RPMI8226 (cell line): ENCODE data around the gene CNPY1.

Experiments
- DNase-seq: peaks from one replicate; pipeline ENCODE4 v3.0.0-alpha.2; 2015

The CNPY1 gene

DNA sequence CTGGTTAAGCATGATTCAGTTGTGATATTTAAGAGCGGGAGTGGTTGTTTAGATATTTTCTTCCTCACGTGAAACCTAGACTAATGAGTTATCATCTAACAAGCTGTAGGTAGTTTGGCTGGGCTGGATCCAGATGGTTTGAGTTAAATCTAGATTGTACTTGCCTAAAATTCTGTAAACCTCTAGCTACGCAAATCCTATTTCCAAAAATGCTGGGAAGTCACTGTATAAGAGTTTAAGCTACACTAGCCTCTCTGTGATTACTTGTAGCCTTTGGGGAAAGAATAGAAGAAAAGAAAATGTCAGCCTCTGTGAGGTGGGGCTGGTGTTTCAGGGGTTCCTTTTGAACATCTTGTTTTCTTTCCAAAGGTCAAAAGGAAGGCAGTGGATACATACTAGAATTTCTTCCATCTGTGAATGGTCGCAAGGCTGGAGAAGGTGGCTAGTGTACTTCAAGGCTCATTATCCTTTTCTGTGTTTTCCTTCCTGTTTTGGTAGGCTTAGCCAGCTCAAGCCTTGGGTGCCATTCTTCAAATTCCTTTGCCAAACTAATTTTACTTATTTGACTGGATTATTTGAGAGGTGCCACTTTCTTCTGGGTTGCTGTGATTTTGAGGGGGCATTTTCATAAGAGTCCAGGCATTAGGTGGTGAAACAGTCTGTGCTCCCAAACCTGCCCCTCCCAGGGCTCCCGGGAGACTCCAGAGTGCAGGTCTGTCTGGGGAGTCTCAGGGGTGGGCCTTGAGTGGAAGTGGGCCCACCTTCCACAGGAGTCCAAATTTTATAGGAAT is 93.7 kb downstream of the CNPY1 start:
- DNase-seq = no peak

DNA sequence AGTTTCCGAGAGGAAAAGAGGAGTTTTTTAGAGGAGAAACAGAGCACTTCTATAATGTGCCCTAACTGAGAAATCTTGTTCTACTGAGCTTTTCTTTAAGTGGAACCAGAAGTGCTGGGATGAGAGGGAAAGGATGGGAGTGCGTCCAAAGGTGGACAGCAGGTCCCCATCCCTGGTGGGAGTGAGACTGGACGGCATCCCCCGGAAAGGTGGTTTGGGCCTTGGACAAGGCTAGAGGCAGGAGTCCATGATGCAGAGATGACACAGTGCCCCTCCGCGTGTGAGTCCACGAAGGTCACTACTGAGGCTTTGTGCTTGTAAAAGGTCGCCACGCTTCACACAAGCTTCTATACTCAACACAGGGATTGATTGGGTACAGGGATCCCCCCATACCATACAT is 94.5 kb downstream of the CNPY1 start:
- no peak for DNase-seq
